Liver (tissue), 3 donors: ENCODE results near the gene NAGA.

ENCODE experiments used
- CTCF ChIP-seq: fragments of 150-350 bp; IDR thresholded peaks from 2 replicates; pipeline ENCODE4 v1.5.1; 2017; ENCODE audit warnings: improper control_type of control experiment, low read depth, low read length; ENCODE audit not compliant: missing input control
- GABPA ChIP-seq, 2 donors: IDR thresholded peaks in 1 of 2; conservative IDR thresholded peaks in 1 of 2; 2 replicates each; pipeline ENCODE4 v1.6.1; 2016; ENCODE audit warnings: antibody characterized with exemption in 2 of 2, mild to moderate bottlenecking in 1 of 2, moderate library complexity in 1 of 2
- JUND ChIP-seq, 2 donors: IDR thresholded peaks; 2 replicates each; pipeline ENCODE4 v1.6.1; 2016; ENCODE audit warnings: antibody characterized with exemption in 2 of 2
- RAD21 ChIP-seq, 2 donors: IDR thresholded peaks; 2 replicates each; pipeline ENCODE4 v1.6.1; 2016; ENCODE audit warnings: antibody characterized with exemption in 2 of 2, mild to moderate bottlenecking in 2 of 2
- REST ChIP-seq: IDR thresholded peaks from 2 replicates; pipeline ENCODE4 v1.6.1; 2016; ENCODE audit warnings: antibody characterized with exemption, mild to moderate bottlenecking
- SP1 ChIP-seq: IDR thresholded peaks from 2 replicates; pipeline ENCODE4 v1.6.1; 2018; ENCODE audit warnings: antibody characterized with exemption, mild to moderate bottlenecking
- YY1 ChIP-seq: IDR thresholded peaks from 2 replicates; pipeline ENCODE4 v1.6.1; 2016; ENCODE audit warnings: antibody characterized with exemption, mild to moderate bottlenecking
- donor health status: healthy.
- donor health status: healthy.

- TF ChIP-seq REST (no peak), CTCF (no peak), RAD21 (IDR thresholded peaks at IDR 0.05) (no peak), JUND (IDR thresholded peaks at IDR 0.05) (no peak), SP1 (no peak), GABPA (IDR thresholded peaks at IDR 0.05 in 1 of 2, conservative IDR thresholded peaks at IDR 0.05 in 1 of 2) (no peak), YY1 (no peak)
Observed at GRCh38 chr22:42025421-42025820, 45.2 kb downstream of the NAGA start.
